Keratinocyte (primary cell): ENCODE data around the gene FAM110D. TPM values are rescaled to one million over a fixed set of nuclear protein-coding genes. Genes with fewer than 3 reads are reported as not detected.

Source experiments
- DNase-seq: peaks from one replicate; pipeline ENCODE4 v3.0.0-alpha.2; 2011; ENCODE audit warnings: low read depth, missing footprints, low spot score
- FAIRE-seq: peaks from 2 replicates; lab custom pipeline; 2011; peaks lifted over from hg19 to GRCh38; lab: Jason Lieb, UNC
- H2AFZ ChIP-seq: 2 replicates; pipeline ENCODE4 v1.6.0; 2012; ENCODE audit warnings: low read length, control low read depth, inconsistent platforms; ENCODE audit not compliant: control insufficient read depth
- H3K27ac ChIP-seq: 2 replicates; pipeline ENCODE4 v1.5.1; 2011; ENCODE audit warnings: low read length; ENCODE audit not compliant: control insufficient read depth, insufficient read depth
- H3K27me3 ChIP-seq: 3 replicates; pipeline ENCODE4 v1.6.0; 2011; ENCODE audit warnings: low read length; ENCODE audit not compliant: control insufficient read depth, insufficient read depth; ENCODE audit errors: extremely low read depth
- H3K36me3 ChIP-seq, 2 experiments: 2 replicates in 1 of 2; 3 replicates in 1 of 2; pipeline ENCODE4 v1.5.1; 2011; ENCODE audit warnings: low read length in 2 of 2, mild to moderate bottlenecking in 1 of 2; ENCODE audit not compliant: control insufficient read depth in 2 of 2, insufficient read depth in 2 of 2; ENCODE audit errors: extremely low read depth in 1 of 2
- H3K4me1 ChIP-seq: 3 replicates; pipeline ENCODE4 v1.5.1; 2011; ENCODE audit warnings: low read length; ENCODE audit not compliant: control insufficient read depth, insufficient read depth; ENCODE audit errors: extremely low read depth
- H3K4me2 ChIP-seq: 3 replicates; pipeline ENCODE4 v1.6.0; 2011; ENCODE audit warnings: low read depth, low read length; ENCODE audit not compliant: control insufficient read depth, insufficient read depth; ENCODE audit errors: extremely low read depth
- H3K4me3 ChIP-seq, 3 experiments: fragments of 200-600 bp in 1 of 3; sonication (generic) in 1 of 3; 2 replicates in 2 of 3; 3 replicates in 1 of 3; pipeline ENCODE4 v1.5.1; 2011 to 2016; ENCODE audit warnings: low read length in 3 of 3, mild to moderate bottlenecking in 3 of 3, control low read depth in 2 of 3, inconsistent platforms in 1 of 3, low read depth in 1 of 3, mixed read lengths in 1 of 3, mixed run types in 1 of 3, moderate library complexity in 1 of 3; ENCODE audit not compliant: control insufficient read depth in 2 of 3, insufficient read depth in 2 of 3; ENCODE audit errors: extremely low read depth in 1 of 3
- H3K79me2 ChIP-seq: 2 replicates; pipeline ENCODE4 v1.6.0; 2012; ENCODE audit warnings: low read length; ENCODE audit not compliant: control insufficient read depth, insufficient read depth
- H3K9ac ChIP-seq: 3 replicates; pipeline ENCODE4 v1.6.0; 2011; ENCODE audit warnings: low read length; ENCODE audit not compliant: control insufficient read depth, insufficient read depth; ENCODE audit errors: extremely low read depth
- H3K9me1 ChIP-seq: 3 replicates; pipeline ENCODE4 v1.6.0; 2011; ENCODE audit warnings: low read length; ENCODE audit not compliant: control insufficient read depth, insufficient read depth; ENCODE audit errors: extremely low read depth
- H3K9me3 ChIP-seq: 2 replicates; pipeline ENCODE4 v1.5.1; 2012; ENCODE audit warnings: low read depth, low read length; ENCODE audit not compliant: control insufficient read depth
- H4K20me1 ChIP-seq: 3 replicates; pipeline ENCODE4 v1.6.0; 2011; ENCODE audit warnings: low read length; ENCODE audit not compliant: control insufficient read depth, insufficient read depth; ENCODE audit errors: extremely low read depth
- CTCF ChIP-seq, 3 experiments: IDR thresholded peaks in 1 of 3; conservative IDR thresholded peaks in 1 of 3; optimal IDR thresholded peaks in 1 of 3; 2 replicates in 2 of 3; 3 replicates in 1 of 3; pipeline versions ENCODE3 to v1.5.1; 2011; ENCODE audit warnings: low read length in 3 of 3, mild to moderate bottlenecking in 3 of 3, moderate library complexity in 2 of 3, control low read depth in 1 of 3, inconsistent platforms in 1 of 3; ENCODE audit not compliant: insufficient read depth in 2 of 3; ENCODE audit errors: extremely low read depth in 1 of 3
- EZH2 ChIP-seq: IDR thresholded peaks from one replicate; pipeline ENCODE4 v1.6.1; 2012; ENCODE audit warnings: inconsistent platforms, mild to moderate bottlenecking, low read length, moderate library complexity
- dilution Hi-C: fragments of 300-500 bp; cut with MboI; formaldehyde crosslinking; loops from one replicate; pipeline ENCODE4 v1.7.0; 2020; ENCODE audit warnings: low sequenced_read_pairs; ENCODE audit not compliant: extremely low pct_ligation_motif_present
- polyA plus RNA-seq, 5 experiments: library from polyadenylated mRNA; depleted of rRNA in 3 of 5; stranded (reverse) in 3 of 5; stranded (forward) in 1 of 5; unstranded in 1 of 5; fragments of >200 nt; gene quantifications; 1 replicate in 1 of 5; 2 replicates in 3 of 5; 3 replicates in 1 of 5; pipeline versions ENCODE4 v1.2.1 to v1.2.3, GENCODE V29; 2011 to 2012; ENCODE audit warnings: missing spikeins in 2 of 5, low read depth in 1 of 5, low replicate concordance in 1 of 5

Gene FAM110D
- polyA plus RNA-seq, 1 donor (not counting 4 experiments of a cell fraction or from before 2014, with no cell fraction given) = not detected

GRCh38 chr1:26132128-26132833 is 26.6 kb upstream of the FAM110D start:
- H3K9me1 ChIP-seq = no peaks in the 10 kb centered on the region
- H3K27ac ChIP-seq = no peak overlapping the region
- no peak for DNase-seq
- H3K9me3 ChIP-seq = no peaks in the 10 kb centered on the region
- H3K79me2 ChIP-seq = no peaks in the 10 kb centered on the region
- TF ChIP-seq CTCF (optimal IDR thresholded peaks at IDR 0.05 in 1 of 3, IDR thresholded peaks at IDR 0.05 in 1 of 3, conservative IDR thresholded peaks at IDR 0.05 in 1 of 3; ENCODE audit: extremely low read depth in 1 of 3, insufficient read depth in 2 of 3, low read length in 3 of 3) (no peak), EZH2 (no peak)
- dilution Hi-C loops = no loop called here
- H3K4me1 ChIP-seq = peaks cover 9% of the 10 kb centered on the region
- no peaks in the 10 kb centered on the region for H4K20me1 ChIP-seq
- no peaks in the 10 kb centered on the region for H3K27me3 ChIP-seq
- no peak overlapping the region for H3K4me3 ChIP-seq
- H2AFZ ChIP-seq = no peak overlapping the region
- H3K36me3 ChIP-seq = no peaks in the 10 kb centered on the region
- FAIRE-seq = no peak
- H3K9ac ChIP-seq = no peak overlapping the region
- no peak overlapping the region for H3K4me2 ChIP-seq

- Histone ChIP-seq H3K27ac (no peak overlapping the region), H3K4me1 (peaks cover 4% of the 10 kb centered on the region), H3K27me3 (no peaks in the 10 kb centered on the region), H3K79me2 (no peaks in the 10 kb centered on the region), H3K9me1 (no peaks in the 10 kb centered on the region), H2AFZ (no peak overlapping the region), H3K9me3 (no peaks in the 10 kb centered on the region), H4K20me1 (no peaks in the 10 kb centered on the region), H3K9ac (no peak overlapping the region), H3K4me2 (no peak overlapping the region), H3K4me3 (no peak overlapping the region), H3K36me3 (no peaks in the 10 kb centered on the region)
- no peak for FAIRE-seq
- TF ChIP-seq EZH2 (no peak), CTCF (optimal IDR thresholded peaks at IDR 0.05 in 1 of 3, IDR thresholded peaks at IDR 0.05 in 1 of 3, conservative IDR thresholded peaks at IDR 0.05 in 1 of 3; ENCODE audit: extremely low read depth in 1 of 3, insufficient read depth in 2 of 3, low read length in 3 of 3) (no peak)
- no peak for DNase-seq
- dilution Hi-C loops = no loop called here
These were observed 26.1 kb upstream of the FAM110D start for GRCh38 chr1:26132834-26133167.
